HG02884 (cell line): ENCODE results near the gene BCL6B.
"Not testable (repeated sequence)": the region's sequence is repeated elsewhere in the genome, so short reads cannot be mapped to it uniquely, and the experiment has no call there.

Source experiments
- ATAC-seq: cut with Tn5 transposase; IDR thresholded peaks from one replicate; pipeline ENCODE4 v1.9.1; 2021; ENCODE audit warnings: mild to moderate bottlenecking, moderate library complexity; ENCODE audit not compliant: unreplicated experiment

BCL6B gene

GRCh38 chr17:7022781-7023571, at the start of gene BCL6B:
Gene BCL6B (plus strand): TSS chr17:7023050. CDS start chr17:7023672, 622 bp downstream.
- ATAC-seq = no peak

DNA sequence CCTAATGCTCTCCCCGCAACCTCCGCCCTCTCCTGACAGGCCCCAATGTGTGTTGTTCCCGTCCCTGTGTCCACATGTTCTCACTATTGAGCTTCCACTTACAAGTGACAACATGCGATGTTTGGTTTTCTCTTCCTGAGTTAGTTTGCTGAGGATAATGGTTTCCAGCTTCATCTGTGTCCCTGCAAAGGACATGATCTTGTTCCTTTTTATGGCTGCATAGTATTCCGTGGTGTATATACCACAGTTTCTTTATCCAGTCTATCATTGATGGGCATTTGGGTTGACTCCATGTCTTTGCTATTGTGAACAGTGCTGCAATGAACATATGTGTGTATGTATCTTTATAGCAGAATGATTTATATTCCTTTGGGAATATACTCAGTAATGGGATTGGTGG, 43.4 kb upstream of the BCL6B start:
- not testable (repeated sequence) for ATAC-seq

- ATAC-seq = no peak
Measured at GRCh38 chr17:6981426-6981825, 41.4 kb upstream of the BCL6B start.

DNA sequence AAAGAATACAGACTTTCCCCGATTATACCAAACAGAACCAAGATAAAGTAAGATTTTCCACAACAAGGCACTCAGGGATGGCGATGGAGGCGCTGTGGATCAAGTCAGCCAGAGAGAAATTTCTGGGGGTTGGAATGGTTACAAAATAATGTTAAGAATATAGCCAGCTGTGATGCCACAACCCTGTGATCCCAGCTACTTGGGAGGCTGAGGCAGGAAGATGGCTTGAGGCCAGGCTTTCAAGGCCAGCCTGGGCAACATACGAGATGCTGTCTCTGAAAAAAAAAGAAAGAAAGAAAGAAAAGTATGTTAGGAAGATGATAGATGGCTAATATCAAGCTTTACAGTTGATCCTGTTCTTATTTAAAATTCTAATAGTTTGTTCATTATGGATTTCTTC, 37.6 kb upstream of the BCL6B start:
- ATAC-seq = no peak

- ATAC-seq = no peak
Measured at GRCh38 chr17:6986676-6987075, 36.2 kb upstream of the BCL6B start.

- ATAC-seq = no peak
Measured at GRCh38 chr17:6989779-6990178, 33.1 kb upstream of the BCL6B start.

- not testable (repeated sequence) for ATAC-seq
Measured at GRCh38 chr17:6993613-6994056, 29.2 kb upstream of the BCL6B start.

- ATAC-seq = no peak
Measured at GRCh38 chr17:6994118-6994598, 28.7 kb upstream of the BCL6B start.

- ATAC-seq = no peak
Measured at GRCh38 chr17:6994666-6995256, 28.1 kb upstream of the BCL6B start.

DNA sequence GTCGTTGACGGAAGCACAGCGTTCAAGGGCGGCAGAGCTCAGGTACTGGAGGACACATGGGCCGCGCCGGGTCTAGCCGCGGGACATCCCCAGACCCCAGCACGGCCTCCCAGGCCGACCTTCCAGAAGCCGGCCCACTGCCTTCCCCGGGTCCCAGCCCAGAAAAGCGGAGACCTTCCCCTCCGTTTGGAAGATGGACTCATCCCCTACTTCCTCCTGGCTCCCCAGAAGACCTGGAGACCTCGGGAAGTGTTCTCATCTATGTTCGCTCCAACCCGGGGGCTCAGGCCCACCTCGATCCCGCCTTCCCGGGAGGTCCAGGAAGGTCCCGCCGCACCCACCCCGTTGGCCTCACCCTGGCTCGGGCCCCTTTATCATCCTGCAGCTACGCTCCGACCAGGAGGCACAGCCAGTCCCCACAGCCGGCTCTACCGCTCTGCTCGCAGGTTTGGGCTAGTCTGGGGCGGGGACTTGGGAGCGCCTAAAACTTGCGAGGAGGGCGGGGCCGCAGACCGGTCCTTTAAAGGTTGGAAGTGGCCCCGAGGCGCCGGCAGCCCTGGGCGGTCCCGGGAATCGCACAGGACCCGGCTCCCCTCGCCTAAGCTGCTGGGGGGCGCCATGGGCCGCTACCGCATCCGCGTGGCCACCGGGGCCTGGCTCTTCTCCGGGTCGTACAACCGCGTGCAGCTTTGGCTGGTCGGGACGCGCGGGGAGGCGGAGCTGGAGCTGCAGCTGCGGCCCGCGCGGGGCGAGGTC, 27.2 kb upstream of the BCL6B start, which contains the start of gene ALOX12:
TSS of gene ALOX12 (plus strand) at position 550 of the 756 bp plus-strand sequence. CDS start at position 619, 69 bp downstream.
- ATAC-seq = no peak

- no peak for ATAC-seq
Measured at GRCh38 chr17:6996256-6997011, 26.4 kb upstream of the BCL6B start.

GRCh38 chr17:6997171-6997570, 25.7 kb upstream of the BCL6B start:
- no peak for ATAC-seq

GRCh38 chr17:6998855-6999508, 23.9 kb upstream of the BCL6B start:
- no peak for ATAC-seq

GRCh38 chr17:7001318-7001961, 21.4 kb upstream of the BCL6B start:
- ATAC-seq = no peak

GRCh38 chr17:7002288-7003047, 20.4 kb upstream of the BCL6B start:
- no peak for ATAC-seq

DNA sequence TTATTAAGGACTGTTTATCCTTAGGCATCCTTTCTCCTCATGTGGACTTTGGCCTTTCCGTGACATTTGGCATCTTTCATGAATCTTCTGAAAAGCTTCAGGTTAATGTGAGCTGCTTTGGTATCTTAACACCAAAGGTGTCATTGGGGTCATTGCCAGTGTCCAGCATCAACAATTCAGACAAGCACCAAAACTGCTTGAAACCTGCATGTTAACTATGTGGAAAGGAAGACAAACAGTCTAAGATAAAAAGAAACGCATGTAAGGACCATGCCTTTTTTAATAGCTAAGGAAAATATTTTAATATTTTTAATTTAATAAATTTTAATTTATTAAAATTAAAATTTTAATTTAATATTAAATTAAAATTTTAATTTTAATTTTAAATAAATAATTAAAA, 19.1 kb upstream of the BCL6B start:
- no peak for ATAC-seq

DNA sequence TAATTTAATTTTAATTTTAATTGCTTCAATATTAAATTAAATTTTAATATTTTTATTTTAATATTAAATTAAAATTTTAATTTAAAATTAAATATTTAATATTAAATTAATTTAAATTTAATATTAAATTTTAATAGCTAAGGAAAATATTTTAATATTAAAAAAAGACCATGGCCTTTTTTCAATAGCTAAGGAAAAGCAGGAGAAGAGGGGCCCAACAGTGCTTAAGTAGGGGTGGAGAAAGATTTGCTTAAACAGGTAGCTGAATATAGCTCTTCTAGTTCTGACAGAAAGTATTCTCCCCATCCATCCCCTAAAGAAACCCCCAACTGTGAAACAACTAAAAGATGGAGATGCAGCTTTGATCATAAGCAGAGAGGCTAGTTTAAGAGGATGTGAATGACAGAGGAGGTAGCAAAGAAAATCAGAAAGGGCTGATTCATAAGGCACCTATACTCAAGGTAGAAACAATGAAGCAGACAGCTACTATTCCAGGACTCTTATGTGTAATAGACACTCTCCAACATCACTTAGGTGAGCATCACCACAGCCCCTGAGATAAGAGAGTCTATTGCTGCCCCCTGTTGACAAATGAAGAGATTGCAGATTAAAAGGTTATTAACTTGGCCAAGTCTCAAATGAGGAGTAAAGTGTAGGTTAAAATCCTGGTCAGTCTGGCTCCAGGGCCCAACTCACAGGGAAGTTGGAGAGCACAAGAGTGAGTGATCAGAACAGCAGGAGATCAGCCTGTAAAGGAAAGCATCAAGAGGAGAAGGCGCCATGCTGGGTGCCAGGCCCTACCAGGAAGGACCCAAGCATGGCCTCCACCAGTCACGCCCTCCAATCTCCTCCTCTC, 18.2 kb upstream of the BCL6B start:
- no peak for ATAC-seq

DNA sequence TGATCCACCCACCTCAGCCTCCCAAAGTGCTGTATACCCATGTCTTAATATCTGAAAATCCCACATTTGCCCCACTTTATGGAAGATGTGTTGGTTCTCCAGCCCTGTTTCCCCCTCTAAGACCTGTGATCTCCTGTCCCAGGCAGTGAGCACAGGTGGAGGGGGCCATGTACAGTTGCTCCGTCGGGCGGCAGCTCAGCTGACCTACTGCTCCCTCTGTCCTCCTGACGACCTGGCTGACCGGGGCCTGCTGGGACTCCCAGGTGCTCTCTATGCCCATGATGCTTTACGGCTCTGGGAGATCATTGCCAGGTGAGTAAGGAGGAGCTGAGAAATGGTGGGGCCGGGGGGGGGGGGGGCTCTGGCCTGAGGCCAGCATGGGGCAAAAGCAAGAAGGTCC, 17.1 kb upstream of the BCL6B start:
- ATAC-seq = no peak
